ENCODE results near the gene HSPA13.
"Not testable (repeated sequence)": the region's sequence is repeated elsewhere in the genome, so short reads cannot be mapped to it uniquely, and the experiment has no call there.

The HSPA13 gene

GRCh38 chr21:14382835-14383595 lies at the start of gene HSPA13:
Gene HSPA13 (minus strand): TSS chr21:14383146. CDS start chr21:14383119, 27 bp downstream.
- peak; percentile 99 for DNase-seq

GRCh38 chr21:14418920-14419319 lies 36.0 kb upstream of the HSPA13 start:
- DNase-seq: no peak

- DNase-seq: no peak
These were observed 32.1 kb upstream of the HSPA13 start for GRCh38 chr21:14414932-14415508.

- DNase-seq: no peak
These were observed 23.0 kb upstream of the HSPA13 start for GRCh38 chr21:14405962-14406361.

- no peak for DNase-seq
These were observed 22.3 kb upstream of the HSPA13 start for GRCh38 chr21:14405225-14405624.

- DNase-seq: peak; percentile 52 to 58
These were observed 20.9 kb upstream of the HSPA13 start for GRCh38 chr21:14403681-14404318.

- no peak for DNase-seq
These were observed 18.3 kb upstream of the HSPA13 start for GRCh38 chr21:14401217-14401616.

GRCh38 chr21:14388282-14388681 lies 5.3 kb upstream of the HSPA13 start:
- no peak for DNase-seq

GRCh38 chr21:14384453-14384852 lies 1.5 kb upstream of the HSPA13 start:
- DNase-seq: no peak

- peak; percentile 53 to 65 for DNase-seq
These were observed 742 bp upstream of the HSPA13 start for GRCh38 chr21:14383596-14384180.

GRCh38 chr21:14382486-14382834 lies 486 bp downstream of the HSPA13 start:
- DNase-seq: no peak

GRCh38 chr21:14376854-14377253 lies 6.1 kb downstream of the HSPA13 start:
- DNase-seq: peak in 1 of 2 experiments; percentile 18

GRCh38 chr21:14366998-14367397 lies 15.9 kb downstream of the HSPA13 start:
- DNase-seq: peak; percentile 40 to 44

- peak; percentile 81 to 91 for DNase-seq
These were observed 21.0 kb downstream of the HSPA13 start for GRCh38 chr21:14361958-14362357.

GRCh38 chr21:14358775-14359174 lies 24.2 kb downstream of the HSPA13 start:
- no peak for DNase-seq

GRCh38 chr21:14356746-14357145 lies 26.2 kb downstream of the HSPA13 start:
- DNase-seq: no peak

- no peak for DNase-seq
These were observed 28.4 kb downstream of the HSPA13 start for GRCh38 chr21:14354515-14354914.

GRCh38 chr21:14353726-14354125 lies 29.2 kb downstream of the HSPA13 start:
- no peak for DNase-seq

GRCh38 chr21:14353231-14353630 lies 29.7 kb downstream of the HSPA13 start:
- no peak for DNase-seq

- not testable (repeated sequence) for DNase-seq
These were observed 55.6 kb downstream of the HSPA13 start for GRCh38 chr21:14327346-14327745.

- DNase-seq: no peak
These were observed 57.4 kb downstream of the HSPA13 start for GRCh38 chr21:14325595-14325994.

All from AML-193 (cell line).